HCT116 (cell line): ENCODE results near the gene H2AZ2.

ENCODE experiments used
- CTCF ChIP-seq, 3 experiments: fragments of 200-600 bp in 1 of 3; sonication (generic) in 1 of 3; IDR thresholded peaks in 2 of 3; conservative IDR thresholded peaks in 1 of 3; 2 replicates each; pipeline ENCODE4 v1.5.1; 2012 to 2017; ENCODE audit warnings: low read depth in 2 of 3, low read length in 2 of 3, antibody characterized with exemption in 1 of 3, borderline replicate concordance in 1 of 3, control low read depth in 1 of 3, mild to moderate bottlenecking in 1 of 3, mixed read lengths in 1 of 3, mixed run types in 1 of 3, moderate library complexity in 1 of 3; ENCODE audit not compliant: insufficient read depth in 1 of 3
- ELF1 ChIP-seq: IDR thresholded peaks from 2 replicates; pipeline ENCODE4 v1.6.1; 2012; ENCODE audit warnings: low read depth, borderline replicate concordance
- POLR2A ChIP-seq: IDR thresholded peaks from 2 replicates; pipeline ENCODE4 v1.7.0; 2011; ENCODE audit warnings: borderline replicate concordance; ENCODE audit not compliant: insufficient read depth, insufficient read length; ENCODE audit errors: extremely low read depth
- POLR2AphosphoS5 ChIP-seq: IDR thresholded peaks from 2 replicates; pipeline ENCODE4 v1.6.1; 2011; ENCODE audit warnings: mild to moderate bottlenecking, low read depth, low read length, moderate library complexity
- RAD21 ChIP-seq: IDR thresholded peaks from 2 replicates; pipeline ENCODE4 v1.6.1; 2012; ENCODE audit warnings: low read depth, mild to moderate bottlenecking
- SP1 ChIP-seq: IDR thresholded peaks from 2 replicates; pipeline ENCODE4 v1.6.1; 2012; ENCODE audit warnings: low read depth

DNA sequence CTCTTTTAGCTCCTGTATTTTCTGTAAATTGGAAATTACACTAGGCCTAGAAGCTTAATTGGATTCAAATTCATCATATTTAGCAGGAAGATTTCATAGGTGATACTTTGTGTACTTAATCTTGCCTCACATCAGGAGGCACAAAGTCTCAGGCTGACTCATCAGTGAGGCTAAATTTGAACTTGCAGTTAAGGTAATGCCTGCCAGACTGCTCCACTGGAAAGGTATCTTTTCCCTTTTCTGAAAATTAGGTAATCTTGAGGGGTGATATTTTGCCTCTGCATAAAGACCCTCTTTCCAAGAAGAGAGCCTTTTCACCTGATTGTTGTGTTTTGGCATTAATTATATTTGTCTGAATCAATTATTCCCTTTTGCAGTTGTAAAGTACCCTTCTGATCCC is 36.8 kb downstream of the H2AZ2 start:
- TF ChIP-seq CTCF (IDR thresholded peaks at IDR 0.05 in 2 of 3, conservative IDR thresholded peaks at IDR 0.05 in 1 of 3; ENCODE audit: borderline replicate concordance in 1 of 3, insufficient read depth in 1 of 3, low read depth in 2 of 3, low read length in 2 of 3) (no peak), POLR2A (no peak), RAD21 (no peak), SP1 (no peak), POLR2AphosphoS5 (no peak), ELF1 (no peak)
